SKM-1 (cell line): Measurements from ENCODE around the gene ZGPAT.
"Not testable (repeated sequence)": the region's sequence is repeated elsewhere in the genome, so short reads cannot be mapped to it uniquely, and the experiment has no call there.

Experiments
- DNase-seq: peaks from one replicate; lab custom pipeline; 2025; ENCODE audit not compliant: unreplicated experiment; lab: John Stamatoyannopoulos, UW

ZGPAT gene, protein sequence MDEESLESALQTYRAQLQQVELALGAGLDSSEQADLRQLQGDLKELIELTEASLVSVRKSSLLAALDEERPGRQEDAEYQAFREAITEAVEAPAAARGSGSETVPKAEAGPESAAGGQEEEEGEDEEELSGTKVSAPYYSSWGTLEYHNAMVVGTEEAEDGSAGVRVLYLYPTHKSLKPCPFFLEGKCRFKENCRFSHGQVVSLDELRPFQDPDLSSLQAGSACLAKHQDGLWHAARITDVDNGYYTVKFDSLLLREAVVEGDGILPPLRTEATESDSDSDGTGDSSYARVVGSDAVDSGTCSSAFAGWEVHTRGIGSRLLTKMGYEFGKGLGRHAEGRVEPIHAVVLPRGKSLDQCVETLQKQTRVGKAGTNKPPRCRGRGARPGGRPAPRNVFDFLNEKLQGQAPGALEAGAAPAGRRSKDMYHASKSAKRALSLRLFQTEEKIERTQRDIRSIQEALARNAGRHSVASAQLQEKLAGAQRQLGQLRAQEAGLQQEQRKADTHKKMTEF

DNA sequence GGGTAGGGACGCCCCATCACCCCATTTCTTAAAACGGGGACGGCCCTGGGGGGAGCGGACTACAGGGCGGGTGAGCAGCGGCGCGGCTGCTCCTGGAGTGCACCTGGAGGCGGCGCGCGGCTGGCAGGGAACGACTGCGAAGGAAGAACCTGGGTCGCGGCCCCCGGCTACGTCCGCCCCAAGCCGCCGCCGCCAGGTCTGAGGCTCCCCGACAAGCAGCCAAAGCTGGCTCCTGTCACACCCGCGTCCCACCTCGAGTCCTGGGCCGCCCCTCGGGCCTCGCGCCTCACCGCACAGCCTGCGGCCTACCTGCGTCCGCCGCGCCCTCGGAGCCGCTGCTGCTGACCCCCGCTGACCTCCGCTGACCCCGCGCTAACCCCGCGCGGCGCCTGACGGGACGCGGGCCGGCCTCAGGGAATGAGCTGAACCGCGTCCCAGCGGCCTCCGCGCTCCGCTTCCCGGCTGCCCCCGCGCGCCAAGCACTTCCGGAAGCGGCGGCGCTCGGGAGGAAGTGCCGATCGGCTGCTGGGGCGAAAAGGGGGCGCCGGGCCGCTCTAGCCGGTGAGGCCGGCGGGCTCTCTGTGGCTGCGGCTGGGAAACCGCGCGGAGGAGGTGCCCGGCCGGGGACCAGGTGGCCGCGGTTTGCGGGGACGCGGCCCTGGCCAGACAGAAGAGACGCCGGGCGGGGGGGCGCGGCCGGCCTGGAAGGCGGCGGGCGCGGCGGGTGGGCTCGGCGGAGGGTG lies at the start of gene ZGPAT, which contains the start of gene ARFRP1:
ZGPAT (plus strand) TSS at position 482 of the 743 bp plus-strand sequence. CDS start 542 bp downstream, outside the sequence.
ARFRP1 (minus strand) TSS at position 419 of the 743 bp plus-strand sequence. CDS start 885 bp downstream, outside the sequence.
- peak; percentile 76 for DNase-seq

DNA sequence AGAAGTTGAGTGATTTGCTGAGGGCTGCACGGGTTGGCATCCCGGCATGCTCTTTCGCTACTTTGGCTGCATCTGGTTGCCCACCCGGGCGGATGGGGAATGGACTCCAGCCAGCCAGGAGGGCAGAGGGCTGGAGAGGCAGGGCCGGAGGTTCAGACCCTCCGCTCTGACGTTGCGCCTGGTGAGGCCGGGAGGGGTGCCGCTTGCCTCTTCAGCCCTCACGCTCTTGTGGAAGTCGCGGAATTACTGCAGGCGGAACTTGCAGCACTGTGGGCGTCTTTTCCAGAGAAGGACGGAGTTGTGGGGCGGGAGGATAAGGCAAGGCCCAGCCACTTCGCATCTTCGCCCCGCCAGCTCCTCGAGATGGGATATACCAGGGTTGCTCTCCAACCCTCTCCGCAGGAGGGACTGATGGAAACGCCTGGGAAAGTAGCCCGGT lies 49.1 kb upstream of the ZGPAT start:
- no peak for DNase-seq

DNA sequence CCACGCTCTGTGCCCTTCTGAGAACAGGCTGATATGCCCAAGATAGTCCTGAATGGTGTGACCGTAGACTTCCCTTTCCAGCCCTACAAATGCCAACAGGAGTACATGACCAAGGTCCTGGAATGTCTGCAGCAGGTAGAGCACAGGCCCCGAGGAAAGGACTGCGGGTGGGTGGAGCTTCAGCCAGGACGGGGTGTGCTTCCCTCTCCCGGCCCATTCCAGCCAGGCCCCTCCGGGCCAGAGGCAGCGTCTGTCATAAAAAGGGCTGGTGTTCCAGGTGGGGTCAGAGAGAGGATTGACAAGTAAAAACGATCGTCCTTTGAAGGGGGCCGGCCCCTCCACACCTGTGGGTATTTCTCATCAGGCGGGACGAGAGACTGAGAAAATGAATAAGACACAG lies 48.5 kb upstream of the ZGPAT start:
- DNase-seq = no peak

DNA sequence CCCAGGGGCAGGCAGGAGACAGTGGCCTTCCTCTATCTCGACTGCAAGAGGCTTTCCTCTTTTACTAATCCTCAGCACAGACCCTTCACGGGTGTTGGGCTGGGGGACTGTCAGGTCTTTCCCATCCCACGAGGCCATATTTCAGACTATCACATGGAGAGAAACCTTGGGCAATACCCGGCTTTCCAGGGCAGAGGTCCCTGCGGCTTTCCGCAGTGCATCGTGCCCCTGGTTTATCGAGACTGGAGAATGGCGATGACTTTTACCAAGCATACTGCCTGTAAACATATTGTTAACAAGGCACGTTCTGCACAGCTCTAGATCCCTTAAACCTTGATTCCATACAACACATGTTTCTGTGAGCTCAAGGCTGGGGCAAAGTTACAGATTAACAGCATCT lies 47.7 kb upstream of the ZGPAT start:
- DNase-seq = not testable (repeated sequence)

DNA sequence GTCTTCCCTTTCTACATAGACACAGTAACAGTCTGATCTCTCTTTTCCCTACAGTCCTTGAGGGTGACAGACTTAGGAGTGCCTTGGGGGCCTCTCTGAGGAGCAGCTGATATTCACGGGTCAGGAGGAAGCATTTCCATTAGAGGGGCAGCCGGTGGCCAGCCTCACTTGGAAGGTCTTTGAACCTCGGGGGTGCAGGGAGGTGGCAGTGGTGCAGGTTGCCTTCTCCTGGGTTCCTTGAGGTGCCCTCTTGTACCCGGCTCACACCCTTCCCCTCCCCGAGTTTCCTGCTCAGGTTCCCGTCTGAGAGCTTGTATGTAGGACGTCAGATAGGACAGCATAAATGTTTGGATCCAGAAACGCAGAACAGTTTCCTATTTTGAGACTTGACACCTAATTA lies 47.2 kb upstream of the ZGPAT start:
- no peak for DNase-seq

DNA sequence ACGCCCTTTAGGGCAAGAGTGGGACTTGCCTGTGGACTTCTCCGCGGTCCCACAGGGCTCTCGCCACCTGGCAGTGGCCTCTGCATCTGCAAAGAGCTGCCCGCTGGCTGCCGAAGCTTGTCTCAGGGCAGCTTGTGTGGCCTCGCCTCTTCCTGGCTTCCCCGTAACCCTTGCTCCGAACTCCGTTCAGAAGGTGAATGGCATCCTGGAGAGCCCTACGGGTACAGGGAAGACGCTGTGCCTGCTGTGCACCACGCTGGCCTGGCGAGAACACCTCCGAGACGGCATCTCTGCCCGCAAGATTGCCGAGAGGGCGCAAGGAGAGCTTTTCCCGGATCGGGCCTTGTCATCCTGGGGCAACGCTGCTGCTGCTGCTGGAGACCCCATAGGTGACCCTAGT lies 46.7 kb upstream of the ZGPAT start:
- DNase-seq = no peak

DNA sequence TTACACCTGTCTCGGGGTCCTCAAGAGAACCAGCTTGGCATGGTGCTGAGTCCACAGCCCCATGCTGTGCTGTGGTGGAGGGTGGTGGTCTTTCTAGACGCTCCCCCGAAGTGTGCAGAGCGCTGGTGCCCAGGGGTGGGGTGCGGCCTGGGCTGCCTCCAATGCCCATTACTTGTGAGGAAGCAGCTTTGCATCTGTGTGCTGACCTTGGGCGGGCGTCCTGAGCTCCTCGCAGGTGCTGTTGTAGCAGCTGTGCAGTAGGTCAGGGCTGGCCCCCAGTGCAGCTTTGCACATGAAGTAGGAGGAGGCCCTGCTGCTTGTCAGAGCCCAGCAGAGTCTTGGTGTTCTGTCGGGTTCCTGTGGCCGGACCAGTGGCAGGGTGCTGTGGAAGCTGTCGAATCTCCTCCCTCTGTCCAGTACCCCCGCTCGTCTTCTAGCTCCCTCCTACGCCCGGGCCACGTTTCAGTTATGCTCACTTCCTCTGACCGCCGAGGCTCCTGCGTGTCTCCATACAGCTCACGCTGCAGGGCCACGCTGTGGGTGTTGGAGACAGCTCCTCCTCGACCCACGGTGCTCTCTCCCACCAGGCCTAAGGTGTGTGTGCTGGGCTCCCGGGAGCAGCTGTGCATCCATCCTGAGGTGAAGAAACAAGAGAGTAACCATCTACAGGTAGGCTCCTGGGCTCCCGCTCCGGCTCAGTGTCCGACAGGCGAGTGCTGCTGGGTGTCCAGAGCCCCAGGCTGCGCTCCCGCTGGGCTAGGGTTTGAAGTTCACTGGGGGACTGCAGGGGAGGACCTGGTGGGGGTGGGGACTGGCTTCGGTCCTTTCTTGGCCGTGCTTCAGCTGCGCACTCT lies 45.7 kb upstream of the ZGPAT start:
- no peak for DNase-seq

DNA sequence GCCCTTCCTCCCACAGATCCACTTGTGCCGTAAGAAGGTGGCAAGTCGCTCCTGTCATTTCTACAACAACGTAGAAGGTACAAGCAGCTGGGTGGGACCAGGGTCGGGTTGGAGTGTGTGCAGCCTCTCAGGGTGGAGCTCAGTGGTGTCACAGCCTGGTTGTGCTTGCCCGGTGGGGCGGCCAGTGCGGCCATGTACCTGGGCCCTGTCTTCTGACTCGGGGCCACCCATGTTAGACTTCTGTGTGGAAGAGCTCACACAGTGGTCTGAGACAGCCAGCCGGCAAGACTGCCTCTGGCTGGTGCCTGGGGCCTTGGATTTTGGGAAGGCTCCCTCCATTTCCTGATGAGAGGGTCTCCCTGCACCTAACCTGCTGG lies 45.0 kb upstream of the ZGPAT start:
- DNase-seq = no peak

DNA sequence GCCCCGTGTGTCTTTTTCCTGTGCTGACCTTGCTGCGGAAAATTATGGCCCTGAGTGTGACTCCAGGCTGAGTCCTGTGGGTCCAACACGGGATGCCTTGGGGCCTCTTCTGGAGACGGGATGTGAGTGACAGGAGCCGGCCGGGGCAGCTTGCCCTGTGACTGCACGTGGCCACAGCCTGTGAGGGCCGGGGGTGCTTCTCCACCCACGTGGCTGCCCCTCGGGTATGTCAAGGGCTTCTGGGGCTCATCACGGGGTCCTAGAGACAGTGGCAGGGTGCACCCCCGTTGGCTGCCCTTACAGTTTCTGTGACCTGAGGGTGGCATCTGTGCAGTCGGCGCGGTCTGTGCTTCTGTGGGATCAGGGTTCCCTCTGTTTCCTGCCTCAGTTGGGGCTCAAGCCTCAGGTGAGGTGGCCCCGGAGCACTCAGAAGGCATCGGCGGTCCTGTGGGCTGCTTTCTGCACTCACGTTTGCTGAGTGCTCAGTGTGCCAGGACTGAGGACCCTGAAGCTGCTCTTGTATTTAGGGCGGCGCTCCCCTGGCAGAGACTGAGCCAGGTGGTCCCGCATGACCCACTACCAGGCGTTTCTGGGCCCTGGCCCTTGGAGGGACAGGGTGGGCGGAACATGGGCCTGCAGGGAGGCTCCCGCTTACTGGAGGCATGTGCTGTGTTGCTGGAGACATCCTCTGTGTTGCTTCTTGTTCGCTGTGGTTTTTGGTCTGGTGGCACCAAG lies 44.3 kb upstream of the ZGPAT start:
- no peak for DNase-seq

DNA sequence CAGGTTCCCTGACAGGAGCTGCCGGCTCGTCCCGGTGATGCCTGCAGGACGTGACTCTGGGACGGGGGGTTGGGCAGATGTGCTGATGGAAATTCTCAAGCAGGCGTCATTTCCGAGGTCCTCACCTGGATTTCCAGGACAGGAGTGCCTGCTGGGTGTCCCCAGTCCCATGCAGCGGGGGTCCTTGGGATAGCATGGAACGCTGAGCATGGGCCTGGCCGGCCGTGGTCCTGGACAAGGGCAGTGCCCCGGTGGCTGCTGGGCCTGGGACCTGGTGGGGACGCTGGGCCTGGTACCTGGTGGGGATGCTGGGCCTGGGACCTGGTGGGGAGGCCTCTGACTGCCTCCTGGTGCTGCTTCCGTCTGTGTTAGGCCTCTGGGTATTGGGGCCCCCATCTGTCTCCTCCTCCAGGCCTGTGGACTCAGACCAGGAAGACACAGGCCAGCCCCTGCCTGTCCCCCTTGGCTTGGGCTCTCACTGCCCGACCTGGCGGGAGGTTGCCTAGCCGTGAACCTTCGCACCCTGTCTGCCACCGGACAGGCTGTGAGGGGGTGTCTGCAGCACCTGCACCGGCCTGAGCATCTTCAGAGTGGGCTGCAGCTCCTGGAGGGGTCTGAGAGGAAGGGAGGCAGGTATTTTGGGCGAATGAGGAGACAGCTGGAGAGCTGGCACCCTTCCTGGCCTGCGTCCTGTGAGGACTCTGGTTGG lies 43.5 kb upstream of the ZGPAT start:
- DNase-seq = no peak

DNA sequence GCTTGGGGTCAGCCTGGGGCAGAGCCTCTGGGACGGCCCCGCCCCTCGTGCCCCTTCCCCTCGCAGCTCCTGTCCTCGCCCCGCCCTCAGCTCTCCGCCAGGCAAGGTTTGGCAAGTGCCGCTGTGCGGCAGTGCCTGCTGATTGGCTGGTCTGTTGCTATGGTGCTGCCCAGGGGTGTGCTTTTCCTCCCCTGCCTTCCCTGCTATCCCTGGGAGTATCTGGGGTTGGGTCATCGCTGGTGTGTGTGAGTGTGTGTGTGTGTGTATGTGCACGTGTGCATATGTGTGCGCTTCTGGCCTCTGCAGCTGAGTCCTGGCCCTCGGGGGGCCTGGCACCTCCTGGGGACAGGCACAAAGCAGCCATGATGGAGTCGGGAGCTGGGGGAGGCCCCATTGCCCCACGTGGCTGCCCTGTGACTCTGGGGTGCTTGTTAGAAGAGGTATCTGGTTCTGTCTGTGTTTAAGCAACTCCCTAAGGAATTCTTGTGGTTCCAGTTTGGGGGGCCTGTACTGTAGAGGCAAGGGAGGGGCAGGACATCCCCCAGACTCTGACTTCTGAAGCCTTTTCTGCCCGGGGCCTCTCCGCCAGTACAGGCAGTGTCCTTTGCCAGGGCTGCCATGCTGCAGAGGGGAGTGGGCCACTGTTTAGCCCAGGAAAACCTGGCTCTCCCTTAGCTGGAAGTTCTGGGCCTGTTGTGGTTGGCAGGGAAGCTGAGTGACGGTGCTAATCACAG lies 42.8 kb upstream of the ZGPAT start:
- no peak for DNase-seq

DNA sequence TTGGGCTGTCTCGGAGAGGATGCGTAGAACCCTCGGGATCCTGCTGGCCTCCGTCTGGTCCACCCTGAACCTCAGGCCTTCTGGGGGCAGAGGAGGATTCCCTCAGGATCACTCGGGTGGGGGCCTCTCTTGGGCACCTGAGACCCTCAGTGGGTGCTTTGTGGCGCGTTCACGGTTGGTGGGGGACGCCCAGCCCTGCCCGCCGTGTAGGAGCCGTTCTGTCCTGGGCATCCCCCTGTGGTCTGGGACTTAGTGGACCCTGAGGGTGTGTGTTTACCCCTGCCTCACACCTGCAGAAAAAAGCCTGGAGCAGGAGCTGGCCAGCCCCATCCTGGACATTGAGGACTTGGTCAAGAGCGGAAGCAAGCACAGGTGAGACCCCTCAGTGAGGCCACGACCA lies 42.1 kb upstream of the ZGPAT start:
- no peak for DNase-seq

DNA sequence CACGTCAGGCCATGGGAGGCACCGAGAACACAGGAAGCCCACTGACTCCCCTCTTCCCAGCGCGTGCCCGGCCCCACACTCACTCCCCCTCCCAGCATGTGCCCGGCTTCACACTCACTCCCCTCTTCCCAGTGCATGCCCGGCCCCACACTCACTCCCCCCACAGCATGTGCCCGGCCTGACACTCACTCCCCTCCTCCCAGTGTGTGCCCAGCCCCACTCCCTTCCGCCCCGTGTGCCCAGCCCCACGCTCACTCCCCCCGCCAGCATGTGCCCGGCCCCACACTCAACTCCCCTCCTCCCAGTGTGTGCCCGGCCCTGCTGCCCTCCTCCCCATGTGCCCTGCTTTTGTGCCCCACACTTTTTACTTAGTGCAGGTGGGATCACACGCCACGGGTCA lies 40.0 kb upstream of the ZGPAT start:
- DNase-seq = no peak

DNA sequence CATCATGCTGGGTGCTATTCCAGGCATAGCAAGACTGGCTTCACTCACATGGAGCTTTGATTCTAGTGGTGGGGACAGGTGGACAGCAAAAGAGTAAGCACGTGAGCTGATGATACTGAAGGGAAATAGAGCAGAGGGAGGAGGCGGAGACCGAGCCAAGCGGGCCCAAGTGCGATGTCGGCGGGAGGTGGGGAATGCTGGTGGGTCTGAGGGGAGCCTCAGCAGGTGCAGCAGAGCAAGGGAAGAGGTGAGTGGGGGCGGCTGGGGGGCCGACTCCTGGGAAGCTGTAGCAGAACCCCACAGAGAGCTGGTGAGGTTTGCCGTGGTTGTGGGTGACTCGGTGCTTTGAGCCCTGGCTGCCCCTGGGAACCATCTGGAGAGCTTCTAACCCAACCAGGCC lies 39.5 kb upstream of the ZGPAT start:
- DNase-seq = no peak

DNA sequence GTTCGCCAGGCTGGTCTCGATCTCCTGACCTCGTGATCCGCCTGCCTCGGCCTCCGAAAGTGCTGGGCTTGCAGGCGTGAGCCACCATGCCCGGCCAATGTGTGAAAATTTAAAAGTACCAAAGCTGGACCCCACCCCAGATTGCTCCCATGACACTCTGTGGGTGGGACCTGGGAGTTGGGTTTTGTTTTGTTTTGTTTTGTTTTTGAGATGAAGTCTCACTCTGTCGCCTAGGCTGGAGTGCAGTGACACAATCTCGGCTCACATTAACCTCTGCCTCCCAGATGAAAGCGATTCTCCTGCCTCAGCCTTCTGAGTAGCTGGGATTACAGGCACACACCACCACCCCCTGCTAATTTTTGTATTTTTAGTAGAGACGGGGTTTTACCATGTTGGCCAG lies 36.1 kb upstream of the ZGPAT start:
- not testable (repeated sequence) for DNase-seq

DNA sequence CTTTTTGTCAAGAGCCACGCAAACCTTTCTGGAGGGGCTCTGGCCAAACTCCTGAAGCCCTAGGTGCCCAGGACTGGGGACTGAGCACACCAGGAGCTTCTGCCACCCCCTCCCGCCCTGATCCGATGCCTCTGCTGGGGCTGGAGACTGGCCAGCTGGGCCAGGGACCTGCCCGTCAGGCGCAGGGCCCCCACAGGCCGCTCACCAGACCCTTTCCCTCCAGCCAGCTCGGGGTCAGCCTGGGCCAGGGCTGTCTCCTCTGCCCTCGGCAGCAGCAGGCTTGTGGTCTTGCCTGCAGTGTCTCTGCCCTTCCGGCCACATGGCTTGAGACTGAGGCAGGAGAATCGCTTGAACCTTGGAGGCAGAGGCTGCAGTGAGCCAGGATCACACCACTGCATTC lies 35.2 kb upstream of the ZGPAT start:
- DNase-seq = no peak

DNA sequence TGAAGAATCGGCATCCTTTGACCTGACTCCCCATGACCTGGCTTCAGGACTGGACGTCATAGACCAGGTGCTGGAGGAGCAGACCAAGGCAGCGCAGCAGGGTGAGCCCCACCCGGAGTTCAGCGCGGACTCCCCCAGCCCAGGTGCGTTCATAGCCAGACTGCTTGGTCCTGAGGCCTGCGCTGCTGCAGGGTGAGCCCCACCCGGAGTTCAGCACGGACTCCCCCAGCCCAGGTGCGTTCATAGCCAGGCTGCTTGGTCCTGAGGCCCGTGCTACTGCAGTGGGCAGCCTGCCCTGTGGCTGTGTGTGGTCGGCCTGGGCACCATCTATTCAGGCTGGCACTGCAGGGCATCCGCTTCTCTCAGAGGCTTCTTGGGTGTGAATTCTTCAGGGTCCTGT lies 33.9 kb upstream of the ZGPAT start:
- no peak for DNase-seq

DNA sequence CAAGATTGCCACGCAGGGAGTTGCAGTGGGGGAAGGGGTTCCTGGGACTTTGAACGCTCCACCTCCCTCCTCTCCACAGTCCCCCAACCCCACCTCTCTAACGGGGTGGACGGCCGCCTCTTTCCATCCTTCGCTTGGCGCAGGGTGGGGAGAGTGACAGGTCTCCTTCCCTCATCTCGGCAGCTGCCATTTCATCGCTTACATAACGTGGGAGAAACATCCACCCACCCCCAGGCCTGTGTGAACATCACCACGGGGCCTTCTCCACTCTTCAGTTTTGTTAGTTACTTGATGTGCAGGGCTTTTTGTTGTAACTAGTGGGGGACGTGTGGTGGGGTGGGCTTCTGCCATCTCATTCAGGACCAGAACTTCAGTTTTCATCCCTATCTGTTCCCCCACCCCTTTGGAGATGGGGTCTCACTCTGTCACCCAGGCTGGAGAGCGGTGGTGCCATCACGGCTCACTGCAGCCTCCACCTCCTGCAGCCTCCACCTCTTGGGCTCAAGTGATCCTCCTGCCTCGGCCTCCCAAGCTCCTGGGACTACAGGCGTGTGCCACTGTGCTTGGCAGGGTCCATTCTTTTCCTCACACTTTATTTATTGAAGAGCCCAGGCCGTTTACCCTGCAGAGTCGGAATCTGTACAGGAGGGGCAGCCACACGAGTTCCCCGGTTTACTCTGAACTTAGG lies 32.0 kb upstream of the ZGPAT start:
- no peak for DNase-seq

DNA sequence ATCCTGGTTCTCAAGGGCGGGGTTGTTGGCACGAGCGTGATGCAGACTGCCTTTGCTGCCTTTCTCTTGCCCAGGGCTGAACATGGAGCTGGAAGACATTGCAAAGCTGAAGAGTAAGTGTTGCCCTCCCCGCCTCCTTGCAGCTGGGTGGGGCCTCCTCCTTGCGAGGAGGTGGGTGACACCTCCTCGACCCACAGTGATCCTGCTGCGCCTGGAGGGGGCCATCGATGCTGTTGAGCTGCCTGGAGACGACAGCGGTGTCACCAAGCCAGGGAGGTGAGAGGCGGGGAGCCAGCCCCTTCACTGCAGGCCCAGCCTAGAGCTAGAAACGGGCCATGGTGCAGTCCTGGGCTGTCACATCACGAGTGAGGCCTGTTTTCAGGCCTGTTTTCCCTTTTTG lies 29.8 kb upstream of the ZGPAT start:
- DNase-seq = no peak
